GM12891 (cell line): ENCODE data around the gene AXDND1.

Source experiments
- PAX5 ChIP-seq: IDR thresholded peaks from 2 replicates; pipeline ENCODE4 v1.6.1; 2011; ENCODE audit warnings: low read length, moderate library complexity, mild to moderate bottlenecking; ENCODE audit not compliant: insufficient read depth, severe bottlenecking
- POLR2A ChIP-seq: IDR thresholded peaks from 2 replicates; pipeline ENCODE4 v1.6.1; 2011; ENCODE audit warnings: low read depth, low read length, control low read depth
- POLR2AphosphoS5 ChIP-seq: IDR thresholded peaks from 2 replicates; pipeline ENCODE4 v1.6.1; 2011; ENCODE audit warnings: low read depth, low read length, control low read depth
- POU2F2 ChIP-seq: IDR thresholded peaks from 2 replicates; pipeline ENCODE4 v1.6.1; 2011; ENCODE audit warnings: low read depth, mild to moderate bottlenecking, control low read depth, low read length, moderate library complexity
- SPI1 ChIP-seq: IDR thresholded peaks from 2 replicates; pipeline ENCODE4 v1.6.1; 2011; ENCODE audit warnings: low read depth, low read length, control low read depth
- TAF1 ChIP-seq: IDR thresholded peaks from 2 replicates; pipeline ENCODE4 v1.6.1; 2011; ENCODE audit warnings: low read depth, low read length, control low read depth

GRCh38 chr1:179583771-179584320, 218.1 kb downstream of the AXDND1 start:
- TF ChIP-seq POLR2A = no peak
- TF ChIP-seq TAF1 = no peak
- no peak for TF ChIP-seq POLR2AphosphoS5
- no peak for TF ChIP-seq PAX5
- TF ChIP-seq SPI1 = no peak
- no peak for TF ChIP-seq POU2F2
